ENCODE measurements around the gene ROM1. TPM values are rescaled to one million over a fixed set of nuclear protein-coding genes. Genes with fewer than 3 reads are reported as not detected.
A peak's percentile ranks its signal among the peaks of the same experiment; 100 is the strongest.

The ROM1 gene
- total RNA-seq, 1 experiment from 2014 or later: 0.94 TPM

GRCh38 chr11:62656796-62657429, 43.9 kb downstream of the ROM1 start (continued):
- no peak for TF ChIP-seq ATF3 (CRISPR knock-in tag; conservative IDR thresholded peaks at IDR 0.05)
- no peak for TF ChIP-seq ZNF317 (CRISPR knock-in tag; IDR thresholded peaks at IDR 0.05; ENCODE audit: borderline replicate concordance, low read depth)
- no peak for TF ChIP-seq ZNF532 (CRISPR knock-in tag; IDR thresholded peaks at IDR 0.05; ENCODE audit: borderline replicate concordance)
- no peak for TF ChIP-seq SMAD4 (CRISPR knock-in tag; IDR thresholded peaks at IDR 0.05)
- no peak for TF ChIP-seq AFF4 (CRISPR knock-in tag; IDR thresholded peaks at IDR 0.05; ENCODE audit: borderline replicate concordance)
- TF ChIP-seq E2F1 (CRISPR knock-in tag; IDR thresholded peaks at IDR 0.05): no peak
- no peak for TF ChIP-seq FOXP1 (CRISPR knock-in tag; IDR thresholded peaks at IDR 0.05; ENCODE audit: borderline replicate concordance)
- no peak for TF ChIP-seq GRHL2 (CRISPR knock-in tag; IDR thresholded peaks at IDR 0.05; ENCODE audit: insufficient replicate concordance, severe bottlenecking)
- TF ChIP-seq FOXP4 (CRISPR knock-in tag; IDR thresholded peaks at IDR 0.05): no peak
- TF ChIP-seq JAZF1 (CRISPR knock-in tag; IDR thresholded peaks at IDR 0.05): no peak

- Mint-ChIP-seq H3K27ac (peak overlapping the region; percentile 95), H3K27me3 (ENCODE audit: low read depth) (no peaks in the 10 kb centered on the region), H3K4me1 (peaks cover 16% of the 10 kb centered on the region), H3K9me3 (no peaks in the 10 kb centered on the region), H3K4me3 (peak overlapping the region; percentile 97), H3K36me3 (peaks cover 30% of the 10 kb centered on the region)
- POLR2A ChIA-PET: interaction anchor here (0.8 to 3.2 kb wide), 33 partner anchors 8 to 191 kb away, joined by 3 to 42 read pairs (median 7); partner anchors contain the start of genes B3GAT3, BSCL2, EEF1G and GANAB
- peak; percentile 90 for TF ChIP-seq PRDM15 (CRISPR knock-in tag; IDR thresholded peaks at IDR 0.05)
- no peak for TF ChIP-seq ARID4B (CRISPR knock-in tag; IDR thresholded peaks at IDR 0.05; ENCODE audit: borderline replicate concordance)
- CTCF ChIA-PET: interaction anchor here (0.7 to 2.2 kb wide), 18 partner anchors 11 to 270 kb away, joined by 3 to 10 read pairs (median 5); partner anchors contain the start of genes B3GAT3, BSCL2, EML3 and GANAB
- ATAC-seq (peak; percentile 29), DNase-seq (ENCODE audit: low spot score) (peak; percentile 60)
These were observed 51.5 kb downstream of the ROM1 start for GRCh38 chr11:62664405-62665074.

All from WTC11 (cell line).